Hepatocyte (in vitro differentiated cells): ENCODE measurements around the gene KANK2.

Experiments
- EZH2 ChIP-seq: fragments of 200-600 bp; sonication (generic); IDR thresholded peaks from 2 replicates; pipeline ENCODE4 v1.6.1; 2016; ENCODE audit warnings: antibody characterized with exemption, mild to moderate bottlenecking, borderline replicate concordance
- EZH2phosphoT487 ChIP-seq: fragments of 200-600 bp; sonication (generic); IDR thresholded peaks from one replicate; pipeline ENCODE4 v1.6.1; 2018; ENCODE audit warnings: antibody characterized with exemption, mild to moderate bottlenecking, low read depth, moderate library complexity; ENCODE audit not compliant: unreplicated experiment, severe bottlenecking
- TF ChIP-seq, protein P1 (sequence below): fragments of 200-600 bp; sonication (generic); IDR thresholded peaks from 2 replicates; pipeline ENCODE4 v1.5.1; 2016; ENCODE audit warnings: antibody characterized with exemption, mild to moderate bottlenecking; ENCODE audit not compliant: poor library complexity

DNA sequence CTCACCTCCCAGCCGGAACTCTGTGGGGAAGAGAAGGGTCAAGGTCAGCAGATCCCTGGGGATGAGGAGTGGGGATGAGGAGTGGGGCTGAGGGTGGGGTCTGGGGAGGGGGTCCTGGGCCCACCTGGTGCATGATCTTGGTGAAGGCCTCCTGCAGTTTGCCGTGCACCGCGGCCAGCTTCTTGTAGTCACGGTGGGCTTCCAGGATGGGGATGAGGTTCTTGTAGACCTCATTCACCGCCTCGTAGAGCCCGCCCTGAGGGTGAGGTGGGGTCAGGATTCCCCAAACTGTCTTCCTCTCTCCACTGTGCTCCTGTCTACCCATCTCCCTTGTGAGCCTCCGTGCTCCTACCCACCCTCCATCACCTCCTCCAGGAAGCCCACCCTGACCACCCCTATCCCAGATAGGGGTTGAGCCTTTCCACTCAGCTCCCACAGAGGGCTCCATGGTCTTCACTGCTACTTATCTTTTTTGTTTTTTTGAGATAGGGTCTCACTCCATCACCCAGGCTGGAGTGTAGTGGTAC lies 6.8 kb upstream of the KANK2 start:
- TF ChIP-seq, protein P1, sequence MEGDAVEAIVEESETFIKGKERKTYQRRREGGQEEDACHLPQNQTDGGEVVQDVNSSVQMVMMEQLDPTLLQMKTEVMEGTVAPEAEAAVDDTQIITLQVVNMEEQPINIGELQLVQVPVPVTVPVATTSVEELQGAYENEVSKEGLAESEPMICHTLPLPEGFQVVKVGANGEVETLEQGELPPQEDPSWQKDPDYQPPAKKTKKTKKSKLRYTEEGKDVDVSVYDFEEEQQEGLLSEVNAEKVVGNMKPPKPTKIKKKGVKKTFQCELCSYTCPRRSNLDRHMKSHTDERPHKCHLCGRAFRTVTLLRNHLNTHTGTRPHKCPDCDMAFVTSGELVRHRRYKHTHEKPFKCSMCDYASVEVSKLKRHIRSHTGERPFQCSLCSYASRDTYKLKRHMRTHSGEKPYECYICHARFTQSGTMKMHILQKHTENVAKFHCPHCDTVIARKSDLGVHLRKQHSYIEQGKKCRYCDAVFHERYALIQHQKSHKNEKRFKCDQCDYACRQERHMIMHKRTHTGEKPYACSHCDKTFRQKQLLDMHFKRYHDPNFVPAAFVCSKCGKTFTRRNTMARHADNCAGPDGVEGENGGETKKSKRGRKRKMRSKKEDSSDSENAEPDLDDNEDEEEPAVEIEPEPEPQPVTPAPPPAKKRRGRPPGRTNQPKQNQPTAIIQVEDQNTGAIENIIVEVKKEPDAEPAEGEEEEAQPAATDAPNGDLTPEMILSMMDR, result no peak
- TF ChIP-seq EZH2phosphoT487, result no peak
- TF ChIP-seq EZH2, result no peak
